CD4-positive, alpha-beta T cell treated with Interferon alpha-2 for 1 hour (primary cell): ENCODE data around the gene MCRIP2.

ENCODE experiments used
- DNase-seq, 2 donors: peaks; one replicate each; pipeline ENCODE4 v3.0.0-alpha.2; 2020 to 2022

The MCRIP2 gene

DNA sequence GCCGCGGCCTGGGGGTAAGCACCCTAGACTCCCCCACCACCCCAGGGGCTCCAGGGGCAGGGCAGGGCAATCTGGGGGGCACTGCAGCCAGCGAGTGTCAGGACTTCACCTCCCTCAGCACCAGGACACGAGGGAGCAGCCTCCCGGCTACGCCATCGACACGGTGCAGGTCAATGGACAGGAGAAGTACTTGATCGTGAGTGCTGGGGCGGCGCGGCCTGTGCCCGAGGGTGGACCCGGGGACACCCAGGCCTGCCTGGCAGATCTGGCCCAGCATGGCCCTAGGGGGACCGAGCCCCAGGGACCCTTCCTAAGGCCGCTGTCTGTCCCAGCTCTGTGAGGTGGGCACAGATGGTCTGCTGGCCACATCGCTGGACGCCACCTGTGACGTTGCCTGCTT is 30.7 kb downstream of the MCRIP2 start:
- DNase-seq: no peak

DNA sequence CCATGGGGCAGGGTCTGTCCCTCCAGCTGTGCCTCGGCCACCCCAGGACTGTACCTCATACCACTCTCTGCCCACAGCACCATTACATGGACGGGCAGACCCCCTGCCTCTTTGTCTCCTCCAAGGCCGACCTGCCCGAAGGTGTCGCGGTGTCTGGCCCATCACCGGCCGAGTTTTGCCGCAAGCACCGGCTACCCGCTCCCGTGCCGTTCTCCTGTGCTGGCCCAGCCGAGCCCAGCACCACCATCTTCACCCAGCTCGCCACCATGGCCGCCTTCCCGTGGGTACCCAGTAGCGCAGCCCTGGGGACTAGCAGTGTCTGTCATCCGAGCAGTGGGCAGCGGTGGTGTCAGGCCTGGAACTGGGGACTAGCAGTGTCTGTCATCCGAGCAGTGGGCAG is 31.2 kb downstream of the MCRIP2 start:
- no peak for DNase-seq

DNA sequence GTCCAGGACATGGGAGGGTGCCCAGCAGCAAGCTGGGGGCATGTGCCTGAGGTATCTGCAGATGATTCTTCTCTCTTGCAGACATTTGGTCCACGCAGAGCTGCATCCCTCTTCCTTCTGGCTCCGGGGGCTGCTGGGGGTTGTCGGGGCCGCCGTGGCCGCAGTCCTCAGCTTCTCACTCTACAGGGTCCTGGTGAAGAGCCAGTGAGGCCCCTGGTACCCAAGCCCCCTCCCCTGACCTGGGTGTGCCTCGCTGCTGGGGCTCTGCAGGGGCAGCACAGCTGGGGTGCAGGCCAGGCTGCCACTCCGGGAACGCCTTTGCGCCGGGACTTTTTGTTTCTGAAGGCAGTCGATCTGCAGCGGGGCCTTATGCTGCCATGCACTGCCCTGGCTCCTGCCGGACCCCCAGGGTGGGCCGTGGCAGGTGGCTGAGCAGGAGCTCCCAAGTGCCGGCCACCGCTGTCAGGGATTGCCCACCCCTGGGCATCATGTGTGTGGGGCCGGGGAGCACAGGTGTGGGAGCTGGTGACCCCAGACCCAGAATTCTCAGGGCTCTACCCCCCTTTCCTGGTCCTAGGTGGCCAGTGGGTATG is 31.9 kb downstream of the MCRIP2 start:
- DNase-seq: no peak

GRCh38 chr16:674214-674881 is 32.7 kb downstream of the MCRIP2 start:
- no peak for DNase-seq

- DNase-seq: no peak
Observed at GRCh38 chr16:674968-675883, 33.6 kb downstream of the MCRIP2 start, which contains the start of gene RHBDL1. Gene RHBDL1, plus strand, starts transcription at chr16:675671. Its CDS starts 120 bp downstream, at chr16:675791.

DNA sequence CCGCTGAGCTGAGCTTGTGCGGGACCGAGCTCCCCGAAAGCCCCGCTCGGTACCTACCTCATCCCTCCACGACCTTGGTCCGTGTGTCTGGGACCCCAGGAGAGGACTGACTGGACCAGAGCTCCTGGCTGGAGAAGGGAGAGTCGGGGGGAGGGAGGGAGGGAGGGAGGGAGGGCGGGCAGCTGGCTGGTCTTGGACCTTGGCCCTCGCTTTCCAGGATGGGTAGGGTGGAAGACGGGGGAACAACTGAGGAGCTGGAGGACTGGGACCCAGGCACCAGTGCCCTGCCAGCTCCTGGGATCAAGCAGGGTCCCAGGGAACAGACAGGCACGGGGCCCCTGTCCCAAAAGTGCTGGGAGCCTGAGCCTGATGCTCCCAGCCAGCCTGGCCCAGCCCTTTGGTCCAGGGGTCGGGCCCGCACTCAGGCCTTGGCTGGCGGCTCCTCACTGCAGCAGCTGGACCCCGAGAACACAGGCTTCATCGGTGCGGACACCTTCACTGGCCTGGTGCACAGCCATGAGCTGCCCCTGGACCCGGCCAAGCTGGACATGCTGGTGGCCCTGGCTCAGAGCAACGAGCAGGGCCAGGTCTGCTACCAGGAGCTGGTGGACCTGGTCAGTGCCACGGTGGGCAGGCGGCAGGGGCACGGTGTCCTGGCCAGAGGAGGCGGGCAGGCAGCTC is 34.4 kb downstream of the MCRIP2 start:
- DNase-seq: no peak

- DNase-seq: no peak
Observed at GRCh38 chr16:676565-676902, 34.9 kb downstream of the MCRIP2 start.

DNA sequence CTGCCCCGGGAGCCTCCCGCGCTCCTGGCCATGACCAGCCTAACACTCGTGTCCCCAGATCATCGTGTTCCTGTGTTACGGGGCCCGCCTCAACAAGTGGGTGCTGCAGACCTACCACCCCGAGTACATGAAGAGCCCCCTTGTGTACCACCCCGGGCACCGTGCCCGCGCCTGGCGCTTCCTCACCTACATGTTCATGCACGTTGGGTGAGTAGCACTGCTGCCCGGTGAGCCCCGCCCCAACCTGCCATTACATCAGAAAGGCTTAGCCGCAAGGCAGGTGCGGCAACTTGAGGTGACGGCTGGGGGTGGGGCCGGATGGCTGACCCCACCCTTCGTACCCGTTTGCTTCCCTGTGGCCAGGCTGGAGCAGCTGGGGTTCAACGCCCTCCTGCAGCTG is 35.3 kb downstream of the MCRIP2 start:
- DNase-seq: peak in 1 of 2 donors; percentile 55

DNA sequence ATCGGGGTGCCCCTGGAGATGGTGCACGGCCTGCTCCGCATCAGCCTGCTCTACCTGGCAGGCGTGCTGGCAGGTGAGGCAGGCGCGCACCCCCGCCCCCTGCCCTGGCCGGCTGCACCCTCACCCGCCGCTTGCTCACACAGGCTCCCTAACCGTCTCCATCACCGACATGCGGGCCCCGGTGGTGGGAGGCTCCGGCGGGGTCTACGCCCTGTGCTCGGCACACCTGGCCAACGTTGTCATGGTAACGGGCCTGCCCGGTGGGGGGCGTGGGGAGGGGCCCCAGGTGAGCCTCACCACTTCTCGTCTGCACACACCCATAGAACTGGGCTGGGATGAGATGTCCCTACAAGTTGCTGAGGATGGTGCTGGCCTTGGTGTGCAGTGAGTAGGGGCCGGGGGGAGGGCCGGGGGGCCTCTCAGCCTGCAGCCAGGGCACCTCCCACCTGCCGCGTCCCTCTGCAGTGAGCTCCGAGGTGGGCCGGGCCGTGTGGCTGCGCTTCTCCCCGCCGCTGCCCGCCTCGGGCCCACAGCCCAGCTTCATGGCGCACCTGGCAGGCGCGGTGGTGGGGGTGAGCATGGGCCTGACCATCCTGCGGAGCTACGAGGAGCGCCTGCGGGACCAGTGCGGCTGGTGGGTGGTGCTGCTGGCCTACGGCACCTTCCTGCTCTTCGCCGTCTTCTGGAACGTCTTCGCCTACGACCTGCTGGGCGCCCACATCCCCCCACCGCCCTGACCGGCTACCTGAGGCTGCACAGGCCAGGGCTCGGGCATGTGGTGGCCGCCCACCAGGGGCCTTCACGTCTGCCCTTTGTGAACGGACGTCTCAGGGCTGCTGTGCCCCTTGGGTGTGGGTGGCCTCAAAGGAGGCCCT is 35.9 kb downstream of the MCRIP2 start:
- no peak for DNase-seq

DNA sequence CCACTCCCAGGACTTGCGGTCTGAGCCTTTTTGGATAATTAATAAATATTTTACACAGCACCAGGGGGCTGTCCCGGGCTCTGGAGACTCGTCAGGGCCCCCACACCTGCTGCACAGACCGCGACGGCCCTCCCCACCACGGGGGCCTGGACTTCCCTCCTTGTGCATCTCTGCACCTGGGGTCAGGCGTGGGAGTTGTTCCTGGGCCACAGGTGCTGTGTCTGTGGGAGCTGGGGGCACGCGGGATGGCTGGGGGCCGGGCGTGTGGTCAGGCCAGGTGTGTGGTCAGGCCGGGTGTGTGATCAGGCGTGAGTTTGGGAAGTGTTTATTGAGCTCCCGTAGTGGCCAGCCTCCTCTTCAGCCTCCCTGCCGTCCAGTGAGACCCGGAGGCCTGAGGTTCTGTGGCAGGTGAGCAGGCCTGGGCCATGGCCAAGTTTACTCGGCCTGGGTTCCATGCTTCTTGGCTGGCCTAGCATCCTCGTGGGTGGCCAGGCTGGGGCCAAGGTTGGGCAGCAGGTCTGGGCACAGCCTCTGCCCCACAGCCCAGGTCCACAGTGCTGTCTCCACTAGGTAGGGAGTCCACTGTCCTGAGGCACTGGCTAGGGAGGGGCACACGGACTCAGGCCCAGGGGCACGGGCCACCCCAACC is 36.7 kb downstream of the MCRIP2 start:
- no peak for DNase-seq

DNA sequence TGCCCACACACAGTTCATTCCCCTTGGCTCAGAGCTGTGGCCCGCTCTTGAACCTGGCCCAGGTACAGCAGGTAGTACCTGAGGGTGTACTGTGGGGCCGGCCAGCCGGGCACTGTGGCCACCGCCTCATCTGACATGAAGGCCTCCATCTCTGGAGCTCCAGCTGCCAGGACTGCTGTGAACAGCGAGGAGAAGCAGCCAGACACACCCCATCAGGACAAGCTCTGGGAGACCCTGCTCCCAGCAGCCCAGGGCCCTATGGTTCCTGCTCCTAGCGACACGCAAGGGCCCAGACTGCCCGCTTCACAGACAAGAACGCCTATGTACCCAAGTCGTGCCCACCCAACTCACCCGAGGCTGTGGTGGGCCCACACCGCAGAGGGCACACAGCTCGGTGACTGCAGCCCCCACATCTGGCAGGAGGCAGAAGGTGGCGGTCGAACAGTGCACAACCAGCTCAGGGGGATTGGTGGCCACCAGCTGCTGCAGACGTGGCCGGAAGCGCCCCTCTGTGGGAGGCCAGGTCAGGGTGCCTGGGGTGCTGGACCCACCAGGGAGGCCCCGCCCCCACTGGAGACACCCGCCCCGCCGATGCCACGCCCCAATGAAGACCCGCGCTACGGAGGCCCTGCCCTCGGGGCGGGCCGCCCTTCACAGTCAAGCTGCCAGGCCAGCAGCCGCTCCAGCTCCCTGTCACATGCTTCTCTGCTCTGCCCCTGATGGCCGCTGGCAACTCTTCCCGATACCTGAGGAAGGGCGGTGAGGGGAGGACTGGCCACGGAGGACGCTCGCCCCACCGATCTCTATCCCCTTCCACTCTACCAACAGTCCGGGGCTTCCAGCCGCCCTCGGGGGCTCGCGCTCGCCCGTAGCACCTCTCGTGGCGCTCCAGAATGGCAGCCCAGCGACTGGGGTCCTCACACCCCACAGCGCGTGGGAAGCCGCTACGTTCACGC is 37.5 kb downstream of the MCRIP2 start:
- peak; percentile 55 to 68 for DNase-seq

- DNase-seq: peak; percentile 84 to 90
Observed at GRCh38 chr16:679814-680624, 38.4 kb downstream of the MCRIP2 start, which contains the start of gene STUB1. Gene STUB1, plus strand, starts transcription at chr16:680410. Its CDS starts 116 bp downstream, at chr16:680526.

- DNase-seq: no peak
Observed at GRCh38 chr16:680625-680945, 39.0 kb downstream of the MCRIP2 start.

GRCh38 chr16:680967-681745 is 39.5 kb downstream of the MCRIP2 start:
- DNase-seq: no peak

- no peak for DNase-seq
Observed at GRCh38 chr16:681746-682427, 40.3 kb downstream of the MCRIP2 start.

GRCh38 chr16:682493-683395 is 41.1 kb downstream of the MCRIP2 start:
- DNase-seq: no peak
